22Rv1 (cell line): ENCODE measurements around the gene SH3RF3.

Experiments used
- CTCF ChIP-seq: fragments of 450-650 bp; IDR thresholded peaks from 2 replicates; pipeline ENCODE4 v1.5.1; 2017; ENCODE audit warnings: mild to moderate bottlenecking
- ZFX ChIP-seq: fragments of 450-650 bp; IDR thresholded peaks from 2 replicates; pipeline ENCODE4 v1.6.1; 2017; ENCODE audit warnings: antibody characterized with exemption, borderline replicate concordance

DNA sequence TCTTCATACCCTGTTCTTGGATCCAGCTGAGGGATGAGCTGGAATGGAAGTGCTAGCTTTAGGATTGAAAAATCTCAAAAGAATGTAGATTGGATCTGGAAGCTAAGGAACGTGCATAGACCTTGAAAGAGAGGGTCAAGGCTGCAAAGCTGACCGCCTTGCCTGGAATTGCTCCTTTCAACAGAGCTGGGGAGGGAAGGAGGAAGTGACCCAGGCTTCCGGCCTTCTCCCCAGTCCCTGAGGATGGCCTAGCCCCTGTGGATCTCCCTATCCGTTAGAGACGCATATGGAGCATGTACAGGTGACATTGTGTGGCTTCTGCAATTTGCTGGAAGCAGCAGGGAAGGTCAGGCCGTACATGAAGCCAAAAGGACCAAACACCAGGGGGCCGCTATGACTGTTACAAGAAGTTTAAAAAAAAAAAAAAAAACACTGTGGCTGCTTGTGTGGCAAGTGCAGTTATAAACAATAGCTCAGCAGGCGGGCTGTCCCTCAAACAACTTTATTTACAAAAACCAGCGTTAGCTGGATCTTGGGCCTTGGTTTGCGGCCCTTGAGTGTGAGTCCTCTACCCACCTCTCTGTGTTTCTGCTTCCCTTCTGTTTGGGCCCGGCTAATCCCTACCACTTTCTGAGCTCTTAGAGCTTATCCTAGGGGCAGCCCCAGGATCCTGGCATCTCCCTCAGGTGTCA is 257.1 kb downstream of the SH3RF3 start:
- no peak for TF ChIP-seq CTCF
- no peak for TF ChIP-seq ZFX
